ENCODE measurements around the gene NCR3LG1. TPM values are rescaled to one million over a fixed set of nuclear protein-coding genes. Genes with fewer than 3 reads are reported as not detected.

The NCR3LG1 gene
- total and polyA plus RNA-seq, 2 donors (not counting 3 experiments of a cell fraction or from before 2014, with no cell fraction given) = 2.2 to 8.1 TPM

- Histone ChIP-seq H3K27me3 (ENCODE audit: control insufficient read depth in 2 of 2, insufficient read depth in 2 of 2, low read length in 2 of 2) (peaks cover 8 to 14% of the 10 kb centered on the region in 2 experiments), H4K20me1 (replicated peaks; ENCODE audit: control insufficient read depth, extremely low read depth, insufficient read depth, low read length) (no peaks in the 10 kb centered on the region), H3K9me3 (replicated peaks; ENCODE audit: control insufficient read depth, insufficient read depth, low read length) (no peaks in the 10 kb centered on the region), H3K9me1 (replicated peaks; ENCODE audit: control insufficient read depth, extremely low read depth, insufficient read depth, low read length) (no peaks in the 10 kb centered on the region), H3K4me3 (replicated peaks in 1 of 3; ENCODE audit: insufficient read depth in 1 of 3, low read depth in 1 of 3, low read length in 3 of 3) (no peak overlapping the region), H3K9ac (replicated peaks; ENCODE audit: extremely low read depth, insufficient read depth, low read length) (no peak overlapping the region), H3K4me2 (ENCODE audit: insufficient read depth, low read length) (no peak overlapping the region), H3K36me3 (ENCODE audit: control insufficient read depth in 2 of 2, extremely low read depth in 1 of 2, insufficient read depth in 2 of 2, low read length in 2 of 2) (no peaks in the 10 kb centered on the region), H3K79me2 (ENCODE audit: control insufficient read depth, insufficient read depth, low read length) (no peaks in the 10 kb centered on the region), H3K4me1 (ENCODE audit: control insufficient read depth, extremely low read depth, insufficient read depth, low read length) (no peaks in the 10 kb centered on the region), H2AFZ (ENCODE audit: low read depth, low read length) (no peak overlapping the region), H3K27ac (ENCODE audit: insufficient read depth, low read depth, low read length) (no peak overlapping the region)
- no peak for TF ChIP-seq GATA2 (IDR thresholded peaks at IDR 0.05; ENCODE audit: insufficient read depth, insufficient read length, low read depth, low read length)
- no peak for TF ChIP-seq FOS (IDR thresholded peaks at IDR 0.05; ENCODE audit: borderline replicate concordance, insufficient read depth, low read length)
- TF ChIP-seq JUN (IDR thresholded peaks at IDR 0.05; ENCODE audit: borderline replicate concordance, insufficient read depth, insufficient read length, low read depth) = no peak
- no peak for TF ChIP-seq CTCF (IDR thresholded peaks at IDR 0.05; ENCODE audit: extremely low read depth in 1 of 2, insufficient read depth in 1 of 2, low read depth in 1 of 2, low read length in 2 of 2)
- TF ChIP-seq POLR2A (IDR thresholded peaks at IDR 0.05; ENCODE audit: low read depth, low read length) = no peak
- no peak for TF ChIP-seq EZH2 (IDR thresholded peaks at IDR 0.05; ENCODE audit: borderline replicate concordance, low read depth, low read length, severe bottlenecking)
- TF ChIP-seq MAX (IDR thresholded peaks at IDR 0.05; ENCODE audit: insufficient read depth, insufficient read length) = no peak
- TF ChIP-seq MYC (IDR thresholded peaks at IDR 0.05; ENCODE audit: low read depth, low read length) = no peak
- no peak for TF ChIP-seq POLR2AphosphoS5 (IDR thresholded peaks at IDR 0.05; ENCODE audit: insufficient read depth, low read depth, low read length)
- BruUV-seq (replicated peaks) = no TSS peak
- FAIRE-seq (no peak), DNase-seq (ENCODE audit: low read depth, low spot score) (no peak)
- ChIA-PET POLR2A (no interaction called here), CTCF (interaction anchor here (0.6 to 5.9 kb wide), 12 partner anchors 10 to 156 kb away, joined by 3 to 128 read pairs (median 4); no protein-coding TSS in a partner anchor)
- dilution Hi-C loops (cut with MboI; ENCODE audit: extremely low pct_ligation_motif_present, low sequenced_read_pairs) (no loop called here), intact Hi-C loops (cut with micrococcal nuclease) (loop anchor here (10.0 kb wide), 1 partner anchor 602 kb away; no protein-coding TSS in a partner anchor)
Measured at GRCh38 chr11:17387254-17387653, 35.7 kb downstream of the NCR3LG1 start.

All from endothelial cell of umbilical vein (primary cell).